GM12878 (cell line): Measurements from ENCODE around the gene TTC17. TPM values are rescaled to one million over a fixed set of nuclear protein-coding genes. Genes with fewer than 3 reads are reported as not detected.

Source experiments
- ATAC-seq: fragments of 200-7000 bp; cut with Tn5 transposase; 3 replicates; pipeline ENCODE4 v1.9.1; 2020; ENCODE audit warnings: mild to moderate bottlenecking, moderate library complexity
- BruUV-seq: library from RNA; stranded (reverse); fragments of 400-500 nt; replicated peaks from 2 replicates; lab custom pipeline; 2021; lab: Mats Ljungman, UMichigan
- CTCF ChIA-PET: fragments of 300-600 bp; sonication (Branson Sonifier 250); formaldehyde crosslinking; extraction: SDS; loops from one replicate; lab custom pipeline; 2021; ENCODE audit warnings: inconsistent platforms; lab: Yijun Ruan, JAX
- POLR2A ChIA-PET: fragments of 350-600 bp; formaldehyde crosslinking; extraction: SDS; loops from one replicate; lab custom pipeline; 2021; ENCODE audit warnings: inconsistent platforms; lab: Charles Lee
- RAD21 ChIA-PET: fragments of 300-600 bp; sonication (Branson Sonifier 250); formaldehyde crosslinking; loops from one replicate; lab custom pipeline; 2023; ENCODE audit warnings: antibody characterized with exemption; ENCODE audit not compliant: unreplicated experiment; lab: Charles Lee
- SMC1A ChIA-PET: fragments of 300-600 bp; sonication (Branson Sonifier 250); formaldehyde crosslinking; loops from one replicate; lab custom pipeline; 2023; ENCODE audit not compliant: unreplicated experiment, uncharacterized antibody; lab: Charles Lee
- DNase-seq: peaks from one replicate; pipeline ENCODE4 v3.0.0-alpha.2; 2011; ENCODE audit warnings: low read depth, low spot score
- FAIRE-seq: peaks from 3 replicates; lab custom pipeline; 2011; peaks lifted over from hg19 to GRCh38; lab: Jason Lieb, UNC
- H2AFZ ChIP-seq: 2 replicates; pipeline ENCODE4 v1.6.0; 2011; ENCODE audit warnings: low read depth, low read length, control low read depth; ENCODE audit not compliant: control insufficient read depth
- H3K27ac ChIP-seq: 2 replicates; pipeline ENCODE4 v1.5.1; 2011; ENCODE audit warnings: control low read depth; ENCODE audit not compliant: control insufficient read depth, insufficient read depth
- H3K27me3 ChIP-seq, 2 experiments: replicated peaks in 1 of 2; 2 replicates each; pipeline versions ENCODE4 v1.6.0 to v1.6.1; 2011; ENCODE audit warnings: low read length in 1 of 2; ENCODE audit not compliant: control insufficient read depth in 2 of 2, insufficient read depth in 2 of 2
- H3K36me3 ChIP-seq, 2 experiments: 2 replicates each; pipeline ENCODE4 v1.5.1; 2011; ENCODE audit warnings: low read length in 1 of 2; ENCODE audit not compliant: control insufficient read depth in 2 of 2, insufficient read depth in 2 of 2
- H3K4me1 ChIP-seq: 2 replicates; pipeline ENCODE4 v1.6.1; 2011; ENCODE audit warnings: mild to moderate bottlenecking, low read length, moderate library complexity, mixed read lengths; ENCODE audit not compliant: control insufficient read depth, insufficient read depth
- H3K4me2 ChIP-seq: 2 replicates; pipeline ENCODE4 v1.6.0; 2011; ENCODE audit warnings: control low read depth; ENCODE audit not compliant: control insufficient read depth, insufficient read depth
- H3K4me3 ChIP-seq: fragments of 200-600 bp; sonication (generic); 2 replicates; pipeline ENCODE4 v1.5.1; 2016
- H3K79me2 ChIP-seq: 2 replicates; pipeline ENCODE4 v1.6.0; 2011; ENCODE audit warnings: low read length; ENCODE audit not compliant: control insufficient read depth, insufficient read depth
- H3K9ac ChIP-seq: 2 replicates; pipeline ENCODE4 v1.8.0; 2011; ENCODE audit warnings: low read length, control low read depth, mixed read lengths; ENCODE audit not compliant: control insufficient read depth, insufficient read depth
- H3K9me3 ChIP-seq: replicated peaks from 3 replicates; pipeline ENCODE4 v1.5.1; 2011; ENCODE audit warnings: mild to moderate bottlenecking, low read length; ENCODE audit not compliant: control insufficient read depth, insufficient read depth
- H4K20me1 ChIP-seq: 2 replicates; pipeline ENCODE4 v1.6.0; 2011; ENCODE audit not compliant: control insufficient read depth, insufficient read depth
- EED ChIP-seq: sonication (generic); IDR thresholded peaks from 2 replicates; pipeline ENCODE4 v1.6.1; 2016; ENCODE audit warnings: antibody characterized with exemption, low read depth
- EGR1 ChIP-seq, 2 experiments: IDR thresholded peaks; 1 replicate in 1 of 2; 2 replicates in 1 of 2; pipeline ENCODE4 v1.6.1; 2011 to 2012; ENCODE audit warnings: low read depth in 2 of 2, low read length in 2 of 2, borderline replicate concordance in 1 of 2, mild to moderate bottlenecking in 1 of 2, moderate library complexity in 1 of 2
- ESRRA ChIP-seq: IDR thresholded peaks from 2 replicates; pipeline ENCODE4 v1.6.1; 2012; ENCODE audit warnings: mild to moderate bottlenecking, low read length, improper control_type of control experiment
- FOXK2 ChIP-seq: fragments of 450-650 bp; IDR thresholded peaks from 2 replicates; pipeline ENCODE4 v1.6.1; 2017; ENCODE audit warnings: mild to moderate bottlenecking, moderate library complexity
- HCFC1 ChIP-seq: fragments of 150-350 bp; IDR thresholded peaks from 2 replicates; pipeline ENCODE4 v1.6.1; 2014; ENCODE audit warnings: low read length
- JUNB ChIP-seq: IDR thresholded peaks from 2 replicates; pipeline ENCODE4 v1.6.1; 2016; ENCODE audit warnings: antibody characterized with exemption, mild to moderate bottlenecking
- NFYB ChIP-seq: IDR thresholded peaks from 2 replicates; pipeline ENCODE4 v1.6.1; 2011; ENCODE audit warnings: low read depth, mild to moderate bottlenecking, low read length, improper control_type of control experiment, moderate library complexity; ENCODE audit not compliant: insufficient read depth
- SIN3A ChIP-seq: IDR thresholded peaks from 2 replicates; pipeline ENCODE4 v1.6.1; 2012; ENCODE audit warnings: low read depth, low read length, improper control_type of control experiment
- SMAD1 ChIP-seq: fragments of 450-650 bp; IDR thresholded peaks from 2 replicates; pipeline ENCODE4 v1.6.1; 2018; ENCODE audit warnings: mild to moderate bottlenecking, low read depth; ENCODE audit not compliant: partially characterized antibody
- SMC3 ChIP-seq: IDR thresholded peaks from 2 replicates; pipeline ENCODE4 v1.6.1; 2011; ENCODE audit warnings: low read length, improper control_type of control experiment, borderline replicate concordance
- SREBF2 ChIP-seq: IDR thresholded peaks from 2 replicates; pipeline ENCODE4 v1.6.1; 2012; ENCODE audit warnings: mild to moderate bottlenecking, low read length
- TCF7 ChIP-seq: IDR thresholded peaks from 2 replicates; pipeline ENCODE4 v1.6.1; 2014; ENCODE audit warnings: antibody characterized with exemption, borderline replicate concordance
- ZZZ3 ChIP-seq: IDR thresholded peaks from 2 replicates; pipeline ENCODE4 v1.6.1; 2011; ENCODE audit warnings: low read depth; ENCODE audit not compliant: control insufficient read depth, insufficient read length
- WGBS: methylation state at CpG from one replicate; pipeline ENCODE4 v1.1.6; 2016; ENCODE audit warnings: low lambda C conversion rate; ENCODE audit not compliant: insufficient replicate concordance, insufficient coverage; ENCODE audit errors: missing lambda C conversion rate; 5-methylcytosine and 5-hydroxymethylcytosine counted together
- in situ Hi-C: fragments of 300-500 bp; cut with MboI; formaldehyde crosslinking; loops from 9 replicates; pipeline ENCODE4 v1.14.3; 2018; ENCODE audit warnings: mixed read lengths
- intact Hi-C: fragments of 100-400 bp; cut with micrococcal nuclease; formaldehyde crosslinking; loops from one replicate; pipeline ENCODE4 v1.14.2; 2022; ENCODE audit not compliant: unreplicated experiment
- polyA plus RNA-seq, 11 experiments: library from polyadenylated mRNA; depleted of rRNA in 4 of 11; unstranded in 6 of 11; stranded (reverse) in 5 of 11; fragments of >200 nt; fragmentation: Nextera tagmentation in 4 of 11; fragmentation: Illumina TruSeq in 1 of 11; extraction: Ambion mirVana in 4 of 11; extraction: Trizol in 1 of 11; gene quantifications; 1 replicate in 1 of 11; 2 replicates in 10 of 11; pipeline versions ENCODE4 v1.2.1 to v1.2.3, GENCODE V29; 2011 to 2016; ENCODE audit warnings: inconsistent platforms in 2 of 11, missing spikeins in 2 of 11, low read depth in 1 of 11
- total RNA-seq, 4 experiments: library from RNA; depleted of rRNA in 3 of 4; stranded (reverse); fragments of >200 nt in 3 of 4; fragmentation: Illumina TruSeq in 1 of 4; extraction: Trizol in 1 of 4; gene quantifications; 2 replicates each; pipeline versions ENCODE4 v1.2.1 to v1.2.3, GENCODE V29; 2013 to 2021
- TF ChIP-seq, protein P1 (sequence below): fragments of 450-650 bp; IDR thresholded peaks from 2 replicates; pipeline ENCODE4 v1.6.1; 2017; ENCODE audit warnings: mild to moderate bottlenecking, moderate library complexity
- TF ChIP-seq, protein P2 (sequence below): fragments of 450-650 bp; IDR thresholded peaks from 2 replicates; pipeline ENCODE4 v1.6.1; 2016; ENCODE audit warnings: mild to moderate bottlenecking

TTC17 gene
- total and polyA plus RNA-seq, 10 of the 15 experiments (the other 5 are each of a cell fraction or from before 2014, with no cell fraction given): 15.9 to 116 (median 41.5) TPM

- no peaks in the 10 kb centered on the region for H3K9me3 ChIP-seq
- no peak for TF ChIP-seq HCFC1
- TF ChIP-seq SREBF2: no peak
- no peak for TF ChIP-seq SMAD1
- no peak for TF ChIP-seq SMC3
- TF ChIP-seq JUNB: no peak
- TF ChIP-seq, protein P1, sequence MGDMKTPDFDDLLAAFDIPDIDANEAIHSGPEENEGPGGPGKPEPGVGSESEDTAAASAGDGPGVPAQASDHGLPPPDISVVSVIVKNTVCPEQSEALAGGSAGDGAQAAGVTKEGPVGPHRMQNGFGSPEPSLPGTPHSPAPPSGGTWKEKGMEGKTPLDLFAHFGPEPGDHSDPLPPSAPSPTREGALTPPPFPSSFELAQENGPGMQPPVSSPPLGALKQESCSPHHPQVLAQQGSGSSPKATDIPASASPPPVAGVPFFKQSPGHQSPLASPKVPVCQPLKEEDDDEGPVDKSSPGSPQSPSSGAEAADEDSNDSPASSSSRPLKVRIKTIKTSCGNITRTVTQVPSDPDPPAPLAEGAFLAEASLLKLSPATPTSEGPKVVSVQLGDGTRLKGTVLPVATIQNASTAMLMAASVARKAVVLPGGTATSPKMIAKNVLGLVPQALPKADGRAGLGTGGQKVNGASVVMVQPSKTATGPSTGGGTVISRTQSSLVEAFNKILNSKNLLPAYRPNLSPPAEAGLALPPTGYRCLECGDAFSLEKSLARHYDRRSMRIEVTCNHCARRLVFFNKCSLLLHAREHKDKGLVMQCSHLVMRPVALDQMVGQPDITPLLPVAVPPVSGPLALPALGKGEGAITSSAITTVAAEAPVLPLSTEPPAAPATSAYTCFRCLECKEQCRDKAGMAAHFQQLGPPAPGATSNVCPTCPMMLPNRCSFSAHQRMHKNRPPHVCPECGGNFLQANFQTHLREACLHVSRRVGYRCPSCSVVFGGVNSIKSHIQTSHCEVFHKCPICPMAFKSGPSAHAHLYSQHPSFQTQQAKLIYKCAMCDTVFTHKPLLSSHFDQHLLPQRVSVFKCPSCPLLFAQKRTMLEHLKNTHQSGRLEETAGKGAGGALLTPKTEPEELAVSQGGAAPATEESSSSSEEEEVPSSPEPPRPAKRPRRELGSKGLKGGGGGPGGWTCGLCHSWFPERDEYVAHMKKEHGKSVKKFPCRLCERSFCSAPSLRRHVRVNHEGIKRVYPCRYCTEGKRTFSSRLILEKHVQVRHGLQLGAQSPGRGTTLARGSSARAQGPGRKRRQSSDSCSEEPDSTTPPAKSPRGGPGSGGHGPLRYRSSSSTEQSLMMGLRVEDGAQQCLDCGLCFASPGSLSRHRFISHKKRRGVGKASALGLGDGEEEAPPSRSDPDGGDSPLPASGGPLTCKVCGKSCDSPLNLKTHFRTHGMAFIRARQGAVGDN: no peak
- TF ChIP-seq, protein P2, sequence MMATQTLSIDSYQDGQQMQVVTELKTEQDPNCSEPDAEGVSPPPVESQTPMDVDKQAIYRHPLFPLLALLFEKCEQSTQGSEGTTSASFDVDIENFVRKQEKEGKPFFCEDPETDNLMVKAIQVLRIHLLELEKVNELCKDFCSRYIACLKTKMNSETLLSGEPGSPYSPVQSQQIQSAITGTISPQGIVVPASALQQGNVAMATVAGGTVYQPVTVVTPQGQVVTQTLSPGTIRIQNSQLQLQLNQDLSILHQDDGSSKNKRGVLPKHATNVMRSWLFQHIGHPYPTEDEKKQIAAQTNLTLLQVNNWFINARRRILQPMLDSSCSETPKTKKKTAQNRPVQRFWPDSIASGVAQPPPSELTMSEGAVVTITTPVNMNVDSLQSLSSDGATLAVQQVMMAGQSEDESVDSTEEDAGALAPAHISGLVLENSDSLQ: no peak
- no peak for TF ChIP-seq FOXK2
- TF ChIP-seq NFYB: no peak
- no peak for TF ChIP-seq ZZZ3
- no peak for TF ChIP-seq SIN3A
- TF ChIP-seq TCF7: no peak
- TF ChIP-seq EED: no peak
- TF ChIP-seq ESRRA: no peak
- TF ChIP-seq EGR1 (IDR thresholded peaks at IDR 0.05; ENCODE audit: borderline replicate concordance in 1 of 2, low read depth in 2 of 2, low read length in 2 of 2): no peak
- POLR2A ChIA-PET: no interaction called here
- RAD21 ChIA-PET: no interaction called here
- SMC1A ChIA-PET: no interaction called here
- H3K9ac ChIP-seq: no peak overlapping the region
- CTCF ChIA-PET: no interaction called here
- peaks cover 0 to 17% of the 10 kb centered on the region in 2 experiments; a peak in 2 of 4 replicates for H3K36me3 ChIP-seq
- 96% methylated on average over 2 of the region's 2 CpGs for WGBS
- BruUV-seq: no TSS peak
- in situ Hi-C loops (no loop called here), intact Hi-C loops (no loop called here)
- no peak for ATAC-seq
- no peak for DNase-seq
- no peaks in the 10 kb centered on the region for H4K20me1 ChIP-seq
- no peaks in the 10 kb centered on the region for H3K27me3 ChIP-seq
- H2AFZ ChIP-seq: no peak overlapping the region
- no peaks in the 10 kb centered on the region for H3K4me1 ChIP-seq
- H3K27ac ChIP-seq: no peak overlapping the region
- H3K79me2 ChIP-seq: no peaks in the 10 kb centered on the region
- FAIRE-seq: no peak
- no peak overlapping the region for H3K4me2 ChIP-seq
- H3K4me3 ChIP-seq: no peak overlapping the region
These were observed 81.8 kb downstream of the TTC17 start for GRCh38 chr11:43440486-43440885.
